KMS-11 (cell line): ENCODE results near the gene RBM23.

Source experiments
- H2AFZ ChIP-seq: fragments of 200-600 bp; sonication (generic); 2 replicates; pipeline ENCODE4 v1.6.1; 2016; ENCODE audit warnings: antibody characterized with exemption, mixed run types, low read depth
- H3K27ac ChIP-seq: fragments of 200-600 bp; sonication (generic); 2 replicates; pipeline ENCODE4 v1.6.1; 2016; ENCODE audit warnings: mild to moderate bottlenecking, mixed run types
- H3K27me3 ChIP-seq: fragments of 200-600 bp; sonication (generic); 2 replicates; pipeline ENCODE4 v1.6.1; 2017; ENCODE audit warnings: mild to moderate bottlenecking, low read depth, mixed run types, moderate library complexity; ENCODE audit not compliant: insufficient read depth
- H3K36me3 ChIP-seq: fragments of 200-600 bp; sonication (generic); 2 replicates; pipeline ENCODE4 v1.6.1; 2017; ENCODE audit warnings: mild to moderate bottlenecking, mixed run types; ENCODE audit not compliant: insufficient read depth
- H3K4me1 ChIP-seq: fragments of 200-600 bp; sonication (generic); 2 replicates; pipeline ENCODE4 v1.6.1; 2016; ENCODE audit warnings: mild to moderate bottlenecking, low read depth, mixed run types; ENCODE audit not compliant: poor library complexity, severe bottlenecking
- H3K4me2 ChIP-seq: fragments of 200-600 bp; sonication (generic); 2 replicates; pipeline ENCODE4 v1.7.0; 2016; ENCODE audit warnings: mild to moderate bottlenecking, mixed run types
- H3K4me3 ChIP-seq: fragments of 200-600 bp; sonication (generic); IDR thresholded peaks from 2 replicates; pipeline ENCODE4 v1.6.1; 2017; ENCODE audit warnings: low read depth, low read length, mixed read lengths; ENCODE audit not compliant: insufficient read depth
- H3K79me2 ChIP-seq: fragments of 200-600 bp; sonication (generic); 2 replicates; pipeline ENCODE4 v1.6.1; 2016; ENCODE audit warnings: low read depth, mixed run types; ENCODE audit not compliant: insufficient read depth
- H3K9ac ChIP-seq: fragments of 200-600 bp; sonication (generic); 2 replicates; pipeline ENCODE4 v1.6.1; 2016; ENCODE audit warnings: mild to moderate bottlenecking, mixed run types
- H4K20me1 ChIP-seq: fragments of 200-600 bp; sonication (generic); 2 replicates; pipeline ENCODE4 v1.6.1; 2016; ENCODE audit warnings: mild to moderate bottlenecking, mixed run types; ENCODE audit not compliant: insufficient read depth
- CTCF ChIP-seq: fragments of 200-600 bp; sonication (generic); conservative IDR thresholded peaks from 2 replicates; pipeline ENCODE4 v1.6.1; 2017; ENCODE audit warnings: low read depth, mild to moderate bottlenecking, antibody characterized with exemption, low read length, moderate library complexity, mixed read lengths

The RBM23 gene

DNA sequence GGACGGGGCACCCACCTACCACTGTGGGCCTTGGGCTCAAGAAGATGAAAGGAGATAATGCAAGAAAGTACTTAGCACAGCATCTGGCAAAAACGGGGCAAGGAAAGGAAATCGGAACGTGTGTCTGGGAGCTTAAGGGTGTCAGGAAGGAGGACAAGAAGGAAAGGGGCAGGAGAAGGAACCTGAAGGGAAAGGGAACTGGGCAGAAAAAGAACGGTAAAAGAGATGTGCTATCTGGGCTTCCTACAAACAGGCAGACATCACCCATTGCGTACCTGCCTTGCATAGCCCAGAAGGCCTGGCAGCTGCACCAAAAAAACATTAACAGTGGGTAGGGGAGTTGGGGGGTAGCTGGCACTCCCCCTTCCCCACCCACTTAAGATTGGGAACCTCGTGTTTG lies 36.9 kb downstream of the RBM23 start:
- no peak overlapping the region for H3K4me2 ChIP-seq
- peaks cover 33% of the 10 kb centered on the region for H3K4me1 ChIP-seq
- no peaks in the 10 kb centered on the region for H3K36me3 ChIP-seq
- H2AFZ ChIP-seq: no peak overlapping the region
- no peak for TF ChIP-seq CTCF
- no peak overlapping the region for H3K27ac ChIP-seq
- H3K27me3 ChIP-seq: no peaks in the 10 kb centered on the region
- no peaks in the 10 kb centered on the region for H3K79me2 ChIP-seq
- no peak overlapping the region for H3K9ac ChIP-seq
- H3K4me3 ChIP-seq: no peak overlapping the region
- no peaks in the 10 kb centered on the region for H4K20me1 ChIP-seq

DNA sequence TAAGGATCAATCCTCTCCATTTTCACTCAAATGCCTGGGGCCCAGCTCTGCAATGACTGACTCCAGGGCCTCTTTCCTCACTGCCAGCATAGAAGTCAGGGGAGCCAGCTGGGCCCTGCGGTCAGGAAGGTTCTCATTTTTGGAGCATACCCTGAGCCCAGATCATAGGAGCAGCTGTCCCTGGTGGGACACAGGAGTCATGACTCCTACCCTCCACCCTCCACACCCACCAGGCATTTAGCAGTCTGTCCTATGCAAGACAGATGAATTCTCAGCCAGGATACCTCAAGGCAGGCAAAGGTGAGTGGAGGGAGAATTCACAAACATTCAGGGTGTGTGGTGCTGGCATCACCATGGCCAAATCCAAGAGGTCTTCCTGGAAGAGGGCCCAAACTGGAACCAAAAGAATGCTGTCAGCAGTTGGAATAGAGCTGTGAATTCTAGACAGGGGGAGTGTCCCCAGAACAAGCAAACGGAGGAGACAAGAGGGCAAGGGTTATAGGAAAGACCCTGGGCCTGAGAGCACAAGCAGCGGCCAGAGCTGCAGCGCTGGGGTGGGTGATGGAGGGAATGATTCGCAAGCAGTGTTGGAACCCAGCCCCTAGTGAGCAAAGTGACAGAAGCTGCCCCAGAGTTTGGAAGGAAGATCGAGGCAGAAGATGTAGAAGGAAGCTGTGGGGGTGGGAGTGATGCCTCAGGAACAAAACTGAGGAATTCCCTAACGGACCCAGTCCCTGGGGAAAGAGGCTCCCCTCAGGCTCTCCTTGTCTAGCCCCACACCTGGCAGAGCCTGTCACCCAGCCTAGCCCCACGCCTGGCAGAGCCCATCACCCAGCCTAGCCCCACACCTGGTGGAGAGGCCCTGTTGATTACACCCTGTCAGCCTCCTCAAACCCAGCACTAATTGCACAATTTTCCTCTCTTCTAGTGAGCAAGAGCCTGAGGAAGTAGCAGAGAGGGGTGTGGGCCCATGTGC lies 40.4 kb downstream of the RBM23 start:
- Histone ChIP-seq H3K4me2 (no peak overlapping the region), H4K20me1 (no peaks in the 10 kb centered on the region), H3K79me2 (no peaks in the 10 kb centered on the region), H3K27me3 (no peaks in the 10 kb centered on the region), H3K36me3 (no peaks in the 10 kb centered on the region), H3K4me1 (peaks cover 6% of the 10 kb centered on the region), H2AFZ (no peak overlapping the region), H3K9ac (no peak overlapping the region), H3K27ac (no peak overlapping the region), H3K4me3 (no peak overlapping the region)
- no peak for TF ChIP-seq CTCF

DNA sequence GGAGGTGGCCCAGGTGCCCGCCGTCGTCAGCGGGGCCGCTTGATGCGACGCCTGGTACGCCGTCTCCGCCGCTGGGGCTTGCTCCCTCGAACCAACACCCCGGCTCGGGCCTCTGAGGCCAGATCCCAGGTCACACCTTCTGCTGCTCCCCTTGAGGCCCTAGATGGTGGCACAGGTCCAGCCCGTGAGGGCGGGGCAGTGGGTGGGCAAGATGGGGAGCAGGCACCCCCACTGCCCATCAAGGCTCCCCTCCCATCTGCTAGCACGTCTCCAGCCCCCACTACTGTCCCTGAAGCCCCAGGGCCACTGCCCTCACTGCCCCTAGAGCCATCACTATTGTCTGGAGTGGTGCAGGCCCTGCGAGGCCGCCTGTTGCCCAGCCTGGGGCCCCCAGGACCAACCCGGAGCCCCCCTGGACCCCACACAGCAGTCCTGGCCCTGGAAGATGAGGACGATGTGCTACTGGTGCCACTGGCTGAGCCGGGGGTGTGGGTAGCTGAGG lies 41.9 kb downstream of the RBM23 start:
- no peaks in the 10 kb centered on the region for H3K79me2 ChIP-seq
- H2AFZ ChIP-seq: no peak overlapping the region
- H3K4me1 ChIP-seq: peaks cover 6% of the 10 kb centered on the region
- no peak overlapping the region for H3K4me3 ChIP-seq
- H3K4me2 ChIP-seq: no peak overlapping the region
- H4K20me1 ChIP-seq: no peaks in the 10 kb centered on the region
- no peak overlapping the region for H3K27ac ChIP-seq
- H3K36me3 ChIP-seq: no peaks in the 10 kb centered on the region
- no peaks in the 10 kb centered on the region for H3K27me3 ChIP-seq
- no peak overlapping the region for H3K9ac ChIP-seq
- TF ChIP-seq CTCF: no peak

DNA sequence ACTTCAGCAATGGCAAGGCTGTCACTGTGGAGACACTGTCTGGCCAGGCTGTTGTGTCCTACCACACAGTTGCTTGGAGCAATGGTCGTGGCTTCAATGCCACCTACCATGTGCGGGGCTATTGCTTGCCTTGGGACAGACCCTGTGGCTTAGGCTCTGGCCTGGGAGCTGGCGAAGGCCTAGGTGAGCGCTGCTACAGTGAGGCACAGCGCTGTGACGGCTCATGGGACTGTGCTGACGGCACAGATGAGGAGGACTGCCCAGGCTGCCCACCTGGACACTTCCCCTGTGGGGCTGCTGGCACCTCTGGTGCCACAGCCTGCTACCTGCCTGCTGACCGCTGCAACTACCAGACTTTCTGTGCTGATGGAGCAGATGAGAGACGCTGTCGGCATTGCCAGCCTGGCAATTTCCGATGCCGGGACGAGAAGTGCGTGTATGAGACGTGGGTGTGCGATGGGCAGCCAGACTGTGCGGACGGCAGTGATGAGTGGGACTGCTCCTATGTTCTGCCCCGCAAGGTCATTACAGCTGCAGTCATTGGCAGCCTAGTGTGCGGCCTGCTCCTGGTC lies 43.1 kb downstream of the RBM23 start:
- Histone ChIP-seq H3K4me1 (peaks cover 7% of the 10 kb centered on the region), H4K20me1 (no peaks in the 10 kb centered on the region), H3K27ac (no peak overlapping the region), H2AFZ (no peak overlapping the region), H3K4me2 (no peak overlapping the region), H3K9ac (no peak overlapping the region), H3K27me3 (no peaks in the 10 kb centered on the region), H3K4me3 (no peak overlapping the region), H3K36me3 (no peaks in the 10 kb centered on the region), H3K79me2 (no peaks in the 10 kb centered on the region)
- TF ChIP-seq CTCF: no peak
